ENCODE results near the gene NAPSA. TPM values are rescaled to one million over a fixed set of nuclear protein-coding genes. Genes with fewer than 3 reads are reported as not detected.

NAPSA gene
- total RNA-seq, 4 donors from 2014 or later, result 1.3 TPM; not detected in 2

DNA sequence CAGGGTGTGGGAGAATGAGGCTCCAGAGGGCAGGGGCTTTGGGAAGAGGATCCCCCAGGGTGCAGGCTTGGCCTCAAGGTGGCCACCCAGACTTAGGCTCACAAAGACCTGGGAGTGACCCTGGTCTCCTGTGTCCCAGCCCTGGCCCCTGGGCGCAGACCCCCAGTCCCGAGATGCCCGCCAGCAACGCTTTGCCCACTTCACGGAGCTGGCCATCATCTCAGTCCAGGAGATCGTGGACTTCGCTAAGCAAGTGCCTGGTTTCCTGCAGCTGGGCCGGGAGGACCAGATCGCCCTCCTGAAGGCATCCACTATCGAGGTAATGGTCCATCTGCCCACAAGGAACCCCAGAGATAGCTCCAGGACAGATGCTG is 13.4 kb upstream of the NAPSA start:
- ATAC-seq (ENCODE audit: low FRiP score) (no peak), DNase-seq (ENCODE audit: low spot score) (no peak)
- TF ChIP-seq, protein P1, sequence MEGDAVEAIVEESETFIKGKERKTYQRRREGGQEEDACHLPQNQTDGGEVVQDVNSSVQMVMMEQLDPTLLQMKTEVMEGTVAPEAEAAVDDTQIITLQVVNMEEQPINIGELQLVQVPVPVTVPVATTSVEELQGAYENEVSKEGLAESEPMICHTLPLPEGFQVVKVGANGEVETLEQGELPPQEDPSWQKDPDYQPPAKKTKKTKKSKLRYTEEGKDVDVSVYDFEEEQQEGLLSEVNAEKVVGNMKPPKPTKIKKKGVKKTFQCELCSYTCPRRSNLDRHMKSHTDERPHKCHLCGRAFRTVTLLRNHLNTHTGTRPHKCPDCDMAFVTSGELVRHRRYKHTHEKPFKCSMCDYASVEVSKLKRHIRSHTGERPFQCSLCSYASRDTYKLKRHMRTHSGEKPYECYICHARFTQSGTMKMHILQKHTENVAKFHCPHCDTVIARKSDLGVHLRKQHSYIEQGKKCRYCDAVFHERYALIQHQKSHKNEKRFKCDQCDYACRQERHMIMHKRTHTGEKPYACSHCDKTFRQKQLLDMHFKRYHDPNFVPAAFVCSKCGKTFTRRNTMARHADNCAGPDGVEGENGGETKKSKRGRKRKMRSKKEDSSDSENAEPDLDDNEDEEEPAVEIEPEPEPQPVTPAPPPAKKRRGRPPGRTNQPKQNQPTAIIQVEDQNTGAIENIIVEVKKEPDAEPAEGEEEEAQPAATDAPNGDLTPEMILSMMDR (IDR thresholded peaks at IDR 0.05), result no peak

DNA sequence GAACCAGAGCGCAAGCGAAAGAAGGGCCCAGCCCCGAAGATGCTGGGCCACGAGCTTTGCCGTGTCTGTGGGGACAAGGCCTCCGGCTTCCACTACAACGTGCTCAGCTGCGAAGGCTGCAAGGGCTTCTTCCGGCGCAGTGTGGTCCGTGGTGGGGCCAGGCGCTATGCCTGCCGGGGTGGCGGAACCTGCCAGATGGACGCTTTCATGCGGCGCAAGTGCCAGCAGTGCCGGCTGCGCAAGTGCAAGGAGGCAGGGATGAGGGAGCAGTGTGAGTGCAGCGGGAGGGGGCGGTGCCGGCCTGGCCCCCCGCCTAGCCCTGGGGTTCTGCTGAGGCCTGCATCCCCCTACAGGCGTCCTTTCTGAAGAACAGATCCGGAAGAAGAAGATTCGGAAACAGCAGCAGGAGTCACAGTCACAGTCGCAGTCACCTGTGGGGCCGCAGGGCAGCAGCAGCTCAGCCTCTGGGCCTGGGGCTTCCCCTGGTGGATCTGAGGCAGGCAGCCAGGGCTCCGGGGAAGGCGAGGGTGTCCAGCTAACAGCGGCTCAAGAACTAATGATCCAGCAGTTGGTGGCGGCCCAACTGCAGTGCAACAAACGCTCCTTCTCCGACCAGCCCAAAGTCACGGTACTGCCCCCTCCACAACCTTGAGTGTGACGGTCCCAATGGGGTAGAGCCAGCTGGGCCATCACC is 12.9 kb upstream of the NAPSA start:
- no peak for ATAC-seq (ENCODE audit: low FRiP score)
- TF ChIP-seq, protein P1 (IDR thresholded peaks at IDR 0.05), result no peak
- DNase-seq (ENCODE audit: low spot score), result no peak

DNA sequence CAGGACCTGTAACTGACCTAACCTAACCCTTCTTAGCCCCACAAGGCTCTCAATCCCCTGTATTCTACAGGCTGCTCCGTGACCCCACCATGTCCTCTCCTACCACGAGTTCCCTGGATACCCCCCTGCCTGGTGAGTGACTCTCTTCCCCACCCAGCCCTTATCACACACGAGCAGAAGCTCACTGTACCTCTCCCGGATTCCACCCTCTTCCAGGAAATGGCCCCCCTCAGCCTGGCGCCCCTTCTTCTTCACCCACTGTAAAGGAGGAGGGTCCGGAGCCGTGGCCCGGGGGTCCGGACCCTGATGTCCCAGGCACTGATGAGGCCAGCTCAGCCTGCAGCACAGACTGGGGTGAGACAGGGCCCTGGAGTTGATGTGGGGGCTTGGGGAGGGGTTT is 12.1 kb upstream of the NAPSA start:
- TF ChIP-seq, protein P1 (IDR thresholded peaks at IDR 0.05), result no peak
- ATAC-seq (ENCODE audit: low FRiP score) (no peak), DNase-seq (ENCODE audit: low spot score) (no peak)

DNA sequence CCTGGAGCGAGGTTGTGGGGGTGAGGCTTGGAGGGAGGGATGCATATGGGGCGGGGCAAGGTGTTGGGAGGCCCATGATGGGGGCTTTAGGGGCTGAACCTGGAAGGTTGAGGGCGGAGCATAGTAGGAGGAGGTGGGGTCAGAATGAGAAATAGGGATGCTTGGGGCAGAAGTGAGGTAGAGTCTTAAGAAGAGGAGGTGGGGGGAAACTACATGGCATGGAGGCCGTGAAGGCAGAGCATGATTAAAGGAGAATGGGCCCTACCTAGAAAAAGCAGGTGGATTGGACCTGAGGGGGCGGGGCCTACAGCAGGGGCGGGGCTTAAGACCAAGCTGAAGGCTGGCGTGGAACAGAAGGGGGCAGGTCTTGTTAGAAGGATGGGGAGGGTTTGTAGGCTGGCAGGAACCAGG is 11.6 kb upstream of the NAPSA start:
- TF ChIP-seq, protein P1 (IDR thresholded peaks at IDR 0.05), result no peak
- ATAC-seq (ENCODE audit: low FRiP score) (no peak), DNase-seq (ENCODE audit: low spot score) (no peak)

DNA sequence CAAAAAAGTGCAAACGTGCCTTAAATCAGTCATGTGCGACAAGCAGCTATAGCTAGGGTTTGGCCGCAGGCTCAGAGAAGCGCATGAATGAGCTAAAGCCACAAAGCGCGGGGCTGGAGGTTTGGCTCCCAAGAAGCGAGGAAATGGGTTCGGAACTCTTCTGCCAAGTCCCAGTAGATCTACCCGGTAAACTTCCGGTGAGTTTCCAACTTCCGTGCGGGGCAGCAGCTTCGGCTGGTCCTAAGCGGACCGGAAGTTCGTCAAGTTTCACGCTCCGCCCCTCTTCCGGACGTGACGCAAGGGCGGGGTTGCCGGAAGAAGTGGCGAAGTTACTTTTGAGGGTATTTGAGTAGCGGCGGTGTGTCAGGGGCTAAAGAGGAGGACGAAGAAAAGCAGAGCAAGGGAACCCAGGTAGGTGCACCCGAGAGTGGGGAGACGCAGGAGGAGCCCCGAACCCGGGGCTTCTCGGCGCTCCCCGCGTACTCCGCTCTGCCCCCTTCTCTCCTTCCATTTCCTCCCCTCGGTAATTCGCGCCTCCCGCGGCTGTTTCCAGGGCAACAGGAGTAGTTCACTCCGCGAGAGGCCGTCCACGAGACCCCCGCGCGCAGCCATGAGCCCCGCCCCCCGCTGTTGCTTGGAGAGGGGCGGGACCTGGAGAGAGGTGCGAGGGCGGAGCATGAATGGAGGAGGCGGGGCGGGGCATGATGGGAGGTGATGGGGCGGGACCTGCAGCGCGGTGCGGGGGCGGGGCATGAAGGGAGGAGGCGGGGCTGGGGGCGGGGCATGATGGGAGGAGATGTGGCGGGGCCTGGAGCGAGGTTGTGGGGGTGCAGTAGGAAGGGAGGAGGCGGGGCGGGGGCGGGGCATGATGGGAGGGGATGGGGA is 11.0 kb upstream of the NAPSA start, which contains the start of gene NR1H2:
Gene NR1H2 (plus strand): TSS at position 292 of the 885 bp plus-strand sequence. CDS start 1,149 bp downstream, outside the sequence.
- peak; percentile 96 for ATAC-seq (ENCODE audit: low FRiP score)
- TF ChIP-seq, protein P1 (IDR thresholded peaks at IDR 0.05), result no peak
- peak; percentile 94 for DNase-seq (ENCODE audit: low spot score)

DNA sequence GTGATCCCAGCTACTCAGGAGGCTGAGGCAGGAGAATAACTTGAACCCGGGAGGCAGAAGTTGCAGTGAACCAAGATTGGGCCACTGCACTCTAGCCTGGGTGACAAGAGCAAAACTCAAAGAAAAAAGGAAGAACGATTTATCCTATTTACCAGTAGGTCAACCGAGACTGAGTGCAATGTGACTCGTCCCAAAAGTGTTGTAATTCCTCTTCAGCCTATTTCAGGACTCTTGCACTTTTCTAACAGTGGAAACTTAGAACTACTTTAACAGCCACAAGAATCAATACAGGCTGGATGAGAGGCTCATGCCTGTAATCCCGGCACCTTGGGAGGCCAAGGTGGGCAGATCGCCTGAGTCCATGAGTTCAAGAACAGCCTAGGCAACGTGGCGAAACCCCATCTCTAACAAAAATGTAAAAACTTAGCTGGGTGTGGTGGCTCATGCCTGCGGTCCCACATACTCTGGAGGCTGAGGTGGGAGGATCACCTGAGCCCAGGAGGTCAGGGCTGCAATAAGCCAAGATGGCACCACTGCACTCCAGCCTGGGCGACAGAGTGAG is 6.6 kb upstream of the NAPSA start:
- ATAC-seq (ENCODE audit: low FRiP score) (no peak), DNase-seq (ENCODE audit: low spot score) (no peak)
- TF ChIP-seq, protein P1 (IDR thresholded peaks at IDR 0.05), result no peak
